HG03159 (cell line): ENCODE measurements around the gene SLC2A6.
"Not testable (repeated sequence)": the region's sequence is repeated elsewhere in the genome, so short reads cannot be mapped to it uniquely, and the experiment has no call there.

Source experiments
- ATAC-seq: cut with Tn5 transposase; IDR thresholded peaks from one replicate; pipeline ENCODE4 v1.9.1; 2021; ENCODE audit warnings: mild to moderate bottlenecking, moderate library complexity; ENCODE audit not compliant: unreplicated experiment

The SLC2A6 gene

DNA sequence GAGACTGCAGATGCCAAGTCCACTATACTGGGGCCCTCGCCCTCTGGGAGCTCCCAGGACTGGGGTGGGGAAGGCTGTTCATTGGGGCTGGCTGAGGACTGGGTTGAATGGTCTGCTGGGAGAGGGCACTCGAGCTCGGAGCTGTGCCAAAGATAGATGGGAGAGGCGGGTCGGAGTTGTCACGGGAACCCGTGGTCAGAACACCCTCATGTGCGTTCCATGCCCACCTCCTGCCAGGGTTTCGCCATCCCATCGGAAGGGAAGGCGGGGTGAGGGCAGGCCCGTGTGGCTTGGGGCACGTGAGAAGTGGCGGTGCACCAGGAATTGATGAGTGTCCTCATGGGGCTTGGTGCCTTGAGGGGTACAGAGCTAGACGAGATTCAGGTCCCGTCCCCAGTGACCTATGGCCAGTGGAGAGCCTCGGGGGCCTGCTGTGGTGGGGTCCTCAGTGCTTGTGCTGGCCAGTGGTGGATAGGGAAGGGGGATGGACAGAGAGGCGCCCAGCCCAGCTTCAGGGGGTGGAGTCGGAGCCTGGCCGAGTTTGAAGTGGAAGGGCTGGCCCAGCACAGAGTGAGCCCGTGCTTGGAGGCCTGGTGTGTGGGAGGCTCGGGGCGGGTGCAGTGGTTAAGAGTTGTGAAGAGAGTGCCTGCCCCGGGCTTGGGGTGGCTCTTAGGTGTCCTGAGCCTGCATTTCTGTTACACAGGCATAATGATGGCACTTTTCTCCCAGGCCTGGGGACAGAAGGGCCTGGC, 14.9 kb downstream of the SLC2A6 start:
- no peak for ATAC-seq

GRCh38 chr9:133463234-133463863, 15.6 kb downstream of the SLC2A6 start:
- ATAC-seq: no peak

GRCh38 chr9:133461975-133462374, 16.9 kb downstream of the SLC2A6 start:
- no peak for ATAC-seq

- peak; percentile 19 for ATAC-seq
Observed at GRCh38 chr9:133460405-133461175, 18.3 kb downstream of the SLC2A6 start.

- peak; percentile 79 for ATAC-seq
Observed at GRCh38 chr9:133459476-133460404, 19.2 kb downstream of the SLC2A6 start, which contains the start of gene CACFD1. TSS of gene CACFD1 (plus strand) at chr9:133459978. CDS start at chr9:133460067, 89 bp downstream.

- ATAC-seq: no peak
Observed at GRCh38 chr9:133458643-133459312, 20.1 kb downstream of the SLC2A6 start.

DNA sequence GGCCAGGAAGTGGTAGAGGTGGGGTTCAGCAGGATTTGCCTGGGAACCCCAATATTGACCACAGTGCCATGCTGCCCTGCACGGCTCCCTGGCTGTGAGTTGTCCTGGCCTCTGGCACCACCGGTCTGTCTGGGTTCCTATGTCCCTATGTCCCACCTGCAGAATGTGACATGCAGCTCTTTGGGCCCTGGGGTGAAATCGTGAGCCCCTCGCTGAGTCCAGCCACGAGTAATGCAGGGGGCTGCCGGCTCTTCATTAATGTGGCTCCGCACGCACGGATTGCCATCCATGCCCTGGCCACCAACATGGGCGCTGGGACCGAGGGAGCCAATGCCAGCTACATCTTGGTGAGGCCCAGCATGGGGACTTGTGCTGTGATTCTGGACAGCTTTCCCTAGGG, 21.2 kb downstream of the SLC2A6 start:
- ATAC-seq: no peak

GRCh38 chr9:133457233-133457632, 21.7 kb downstream of the SLC2A6 start:
- ATAC-seq: no peak

GRCh38 chr9:133456409-133456808, 22.5 kb downstream of the SLC2A6 start:
- no peak for ATAC-seq

- no peak for ATAC-seq
Observed at GRCh38 chr9:133455936-133456335, 23.0 kb downstream of the SLC2A6 start.

DNA sequence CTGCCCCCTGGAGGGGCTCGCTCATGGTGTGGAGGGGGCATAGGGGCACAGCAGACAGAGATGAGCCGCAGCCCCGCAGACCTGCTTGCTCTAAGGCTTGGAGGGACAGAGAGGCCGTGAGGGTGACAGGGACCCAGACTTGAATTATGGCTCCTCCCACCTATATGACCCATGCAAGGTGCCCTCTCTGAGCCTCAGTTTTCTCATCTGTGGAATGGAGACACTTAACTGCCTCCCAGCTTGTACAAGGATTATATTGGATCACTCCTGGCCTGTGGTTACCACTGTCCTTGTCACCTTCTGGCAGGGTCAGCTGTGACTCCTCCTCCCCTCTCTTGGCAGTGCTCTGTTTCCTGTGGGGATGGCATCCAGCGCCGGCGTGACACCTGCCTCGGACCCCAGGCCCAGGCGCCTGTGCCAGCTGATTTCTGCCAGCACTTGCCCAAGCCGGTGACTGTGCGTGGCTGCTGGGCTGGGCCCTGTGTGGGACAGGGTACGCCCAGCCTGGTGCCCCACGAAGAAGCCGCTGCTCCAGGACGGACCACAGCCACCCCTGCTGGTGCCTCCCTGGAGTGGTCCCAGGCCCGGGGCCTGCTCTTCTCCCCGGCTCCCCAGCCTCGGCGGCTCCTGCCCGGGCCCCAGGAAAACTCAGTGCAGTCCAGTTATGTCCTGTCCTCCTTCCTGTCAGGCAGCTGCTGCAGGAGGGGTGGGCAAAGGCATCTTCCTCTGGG, 23.8 kb downstream of the SLC2A6 start:
- ATAC-seq: no peak

DNA sequence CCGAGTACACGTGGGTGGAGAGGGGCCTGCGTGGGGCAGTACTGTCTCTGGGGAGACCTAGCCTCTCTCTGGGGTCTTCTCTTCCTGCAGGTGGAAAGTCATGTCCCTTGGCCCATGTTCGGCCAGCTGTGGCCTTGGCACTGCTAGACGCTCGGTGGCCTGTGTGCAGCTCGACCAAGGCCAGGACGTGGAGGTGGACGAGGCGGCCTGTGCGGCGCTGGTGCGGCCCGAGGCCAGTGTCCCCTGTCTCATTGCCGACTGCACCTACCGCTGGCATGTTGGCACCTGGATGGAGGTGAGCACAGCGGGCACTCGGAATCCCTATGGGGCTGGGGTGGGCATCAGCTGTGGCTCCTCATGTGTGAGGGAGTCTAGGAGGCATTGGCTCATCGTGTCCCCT, 24.6 kb downstream of the SLC2A6 start:
- ATAC-seq: no peak

DNA sequence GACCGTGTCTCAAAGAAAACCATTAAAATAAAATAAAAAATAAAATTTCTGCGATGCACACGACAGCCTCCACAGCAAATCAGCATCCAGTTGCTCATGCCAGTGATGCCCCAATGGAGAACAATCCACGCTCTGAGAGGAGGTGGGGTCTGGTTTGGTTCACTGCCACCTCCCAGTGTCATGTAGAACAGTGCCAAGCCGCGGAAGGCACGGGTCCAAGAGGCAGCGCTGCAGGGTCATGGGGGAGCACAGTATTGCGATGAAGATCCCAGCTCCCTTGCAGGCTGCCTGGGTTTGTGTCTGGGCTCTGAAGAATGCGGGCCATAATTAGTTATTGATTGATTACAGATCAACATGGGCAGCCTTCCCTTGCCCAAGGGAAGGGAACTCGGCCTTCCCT, 25.2 kb downstream of the SLC2A6 start:
- ATAC-seq: no peak

DNA sequence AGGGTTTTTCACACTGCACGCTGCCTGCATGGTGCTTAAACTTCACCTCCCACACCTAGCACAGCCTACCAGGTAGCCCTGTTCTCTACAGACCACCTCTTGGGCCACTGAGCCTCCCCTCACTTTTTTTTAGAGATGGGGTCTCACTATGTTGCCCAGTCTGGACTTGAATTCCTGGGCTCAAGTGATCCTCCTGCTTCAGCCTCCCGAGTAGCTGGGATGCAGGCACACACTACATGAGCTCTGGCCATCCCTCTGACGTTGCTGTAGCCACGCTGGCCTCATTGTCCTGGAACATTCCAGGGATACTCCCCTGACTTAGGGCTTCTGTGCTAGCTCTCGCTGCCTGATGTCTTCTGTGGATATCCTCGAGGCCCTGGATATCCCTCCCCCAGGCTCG, 26.3 kb downstream of the SLC2A6 start:
- ATAC-seq: no peak

DNA sequence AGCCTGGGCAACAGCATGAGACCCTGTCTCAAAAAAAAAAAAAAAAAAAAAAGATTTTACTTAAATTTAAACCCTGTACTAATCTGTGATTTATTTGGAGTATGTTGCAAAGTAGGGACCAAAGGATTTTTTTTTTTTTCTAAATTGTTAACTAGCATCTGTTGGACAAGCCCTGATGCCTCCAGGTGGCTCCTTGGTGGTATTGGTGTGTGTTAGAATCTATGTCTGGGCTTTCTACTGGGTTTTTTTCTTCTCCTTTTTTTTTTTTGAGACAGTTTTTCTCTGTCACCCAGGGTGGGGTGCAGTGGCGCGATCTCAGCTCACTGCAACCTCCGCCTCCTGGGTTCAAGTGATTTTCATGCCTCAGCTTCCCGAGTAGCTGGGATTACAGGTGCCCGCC, 27.0 kb downstream of the SLC2A6 start:
- not testable (repeated sequence) for ATAC-seq

DNA sequence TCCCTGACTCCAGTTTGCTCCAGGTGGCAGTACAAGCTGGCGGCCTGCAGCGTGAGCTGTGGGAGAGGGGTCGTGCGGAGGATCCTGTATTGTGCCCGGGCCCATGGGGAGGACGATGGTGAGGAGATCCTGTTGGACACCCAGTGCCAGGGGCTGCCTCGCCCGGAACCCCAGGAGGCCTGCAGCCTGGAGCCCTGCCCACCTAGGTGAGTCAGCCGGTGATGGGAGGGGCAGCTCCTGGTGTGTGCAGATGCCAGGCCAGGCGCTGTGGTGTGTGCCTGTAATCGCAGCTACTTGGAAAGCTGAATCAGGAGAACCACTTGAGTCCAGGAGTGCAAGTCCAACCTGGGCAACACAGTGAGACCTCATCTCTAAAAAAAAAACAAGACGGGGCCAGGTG, 29.1 kb downstream of the SLC2A6 start:
- ATAC-seq: no peak

DNA sequence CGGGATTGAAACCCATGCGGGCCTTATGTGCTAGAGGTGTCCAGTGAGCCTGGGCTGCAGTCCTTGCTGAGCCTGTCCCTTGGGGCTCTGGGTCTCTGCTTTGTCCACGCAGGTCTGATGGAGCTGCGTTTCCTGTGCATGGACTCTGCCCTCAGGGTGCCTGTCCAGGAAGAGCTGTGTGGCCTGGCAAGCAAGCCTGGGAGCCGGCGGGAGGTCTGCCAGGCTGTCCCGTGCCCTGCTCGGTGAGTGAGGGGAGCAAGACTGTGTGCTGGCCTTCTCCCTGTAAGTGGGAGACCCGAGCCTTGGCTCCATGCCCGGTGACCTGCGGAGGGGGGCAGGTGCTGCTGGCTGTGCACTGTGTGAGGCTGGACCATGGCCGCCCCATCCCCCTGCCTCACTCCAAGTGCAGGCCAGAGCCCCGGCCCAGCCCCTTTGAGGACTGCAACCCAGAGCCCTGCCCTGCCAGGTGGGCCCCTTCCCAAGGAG, 30.4 kb downstream of the SLC2A6 start:
- no peak for ATAC-seq

DNA sequence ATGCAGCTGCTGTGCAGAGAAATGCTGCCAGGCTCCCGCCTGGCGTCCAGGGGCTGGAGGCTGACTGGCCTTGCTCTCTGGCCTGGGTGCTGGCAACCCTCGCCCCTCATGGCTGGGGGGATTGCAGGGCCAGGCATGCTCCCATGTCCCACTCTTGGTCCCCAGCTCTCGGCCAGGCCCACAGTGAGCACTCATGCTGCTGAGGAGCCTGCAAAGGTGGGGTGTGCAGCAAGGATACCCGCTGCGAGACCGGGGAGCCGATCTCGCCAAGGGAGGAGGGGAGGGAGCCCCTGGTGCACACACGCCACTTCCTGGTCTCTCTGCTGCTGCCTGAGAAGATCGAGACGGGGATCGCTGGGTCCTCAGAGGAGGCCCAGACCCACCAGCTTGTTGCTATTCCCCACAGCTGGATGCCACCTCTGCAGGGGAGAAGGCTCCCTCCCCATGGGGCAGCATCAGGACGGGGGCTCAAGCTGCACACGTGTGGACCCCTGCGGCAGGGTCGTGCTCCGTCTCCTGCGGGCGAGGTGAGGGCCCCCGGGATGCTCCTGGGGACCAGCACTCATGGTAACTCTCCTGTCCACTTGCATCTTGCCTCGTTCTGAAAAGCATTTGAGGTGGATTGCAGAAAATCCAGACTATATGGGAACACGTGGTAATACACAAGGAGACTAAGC, 33.5 kb downstream of the SLC2A6 start:
- no peak for ATAC-seq

DNA sequence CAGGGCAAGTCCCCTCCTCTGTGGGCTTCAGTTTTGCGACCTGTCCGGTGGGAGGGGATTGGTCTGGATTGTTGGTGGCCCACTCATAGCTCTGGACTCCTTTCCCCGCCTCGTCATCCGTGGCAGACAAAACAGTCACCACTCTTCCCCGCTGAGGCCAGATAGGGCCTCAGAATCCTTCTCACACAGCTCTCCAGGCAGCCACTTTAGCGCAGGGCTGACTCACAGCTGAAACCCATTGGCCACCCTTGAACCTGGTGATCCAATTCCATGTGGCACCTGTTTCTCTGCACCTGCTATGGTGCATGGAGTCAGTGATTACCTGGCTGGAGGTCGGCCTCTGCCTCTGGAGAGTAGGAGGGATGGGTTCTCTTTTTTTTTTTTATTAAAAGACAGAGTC, 34.9 kb downstream of the SLC2A6 start:
- no peak for ATAC-seq
